ENCODE measurements around the gene IFT57. TPM values are rescaled to one million over a fixed set of nuclear protein-coding genes. Genes with fewer than 3 reads are reported as not detected.

IFT57 gene
- total and polyA plus RNA-seq, 9 of the 15 experiments (the other 6 are each of a cell fraction or from before 2014, with no cell fraction given) = 1.5 to 20.1 (median 9.9) TPM

DNA sequence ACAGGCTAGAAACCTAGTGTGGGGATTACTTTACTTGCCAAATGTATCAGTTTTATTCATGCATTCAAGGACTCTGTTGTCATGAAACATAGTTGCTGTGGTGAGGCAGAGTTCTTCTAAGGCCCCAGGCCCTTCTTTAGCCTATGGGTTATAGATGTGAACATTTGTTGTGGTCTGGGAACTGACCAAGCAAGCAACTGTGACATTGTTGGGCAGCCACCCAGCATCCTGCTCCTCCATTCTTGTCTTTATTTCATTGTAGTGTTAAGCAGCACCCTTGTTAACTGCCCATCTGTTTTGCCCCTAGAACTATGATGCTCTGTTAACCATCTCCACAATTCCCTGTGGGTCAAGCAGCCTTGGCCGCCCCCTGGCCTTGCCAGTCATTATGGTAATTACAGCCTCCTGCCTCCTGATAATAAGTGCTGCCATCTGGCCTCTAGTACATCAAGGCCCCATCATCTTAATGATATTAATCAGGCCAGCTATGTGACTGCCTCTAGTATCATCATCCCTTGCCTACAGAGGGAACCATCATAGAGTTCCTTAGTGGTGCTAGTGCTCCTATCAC lies 12.2 kb upstream of the IFT57 start:
- no peaks in the 10 kb centered on the region for H3K36me3 ChIP-seq (ENCODE audit: control insufficient read depth, insufficient read depth, low read length)
- in situ Hi-C loops (cut with MboI) (no loop called here), intact Hi-C loops (cut with micrococcal nuclease) (no loop called here)
- no peak overlapping the region for H3K4me2 ChIP-seq (ENCODE audit: insufficient read depth, low read length)
- no TSS peak for BruUV-seq (replicated peaks)
- DNase-seq (ENCODE audit: extremely low read depth in 1 of 4, low spot score in 3 of 4) (no peak), FAIRE-seq (no peak), ATAC-seq (no peak)
- TF ChIP-seq BCL6 (CRISPR knock-in tag; IDR thresholded peaks at IDR 0.05) (no peak), ZFP1 (CRISPR knock-in tag; IDR thresholded peaks at IDR 0.05) (no peak), POLR3G (IDR thresholded peaks at IDR 0.05; ENCODE audit: extremely low read depth, insufficient read length, insufficient replicate concordance) (no peak), DNMT1 (IDR thresholded peaks at IDR 0.05) (no peak)
- no peak overlapping the region for H3K4me3 ChIP-seq
- H3K79me2 ChIP-seq (ENCODE audit: control insufficient read depth, insufficient read depth, low read length) = no peaks in the 10 kb centered on the region
- CTCF ChIA-PET (ENCODE audit: low intra/inter-chr PET ratio) = no interaction called here
- H3K27ac ChIP-seq (ENCODE audit: extremely low read depth, low read depth, low read length) = no peak overlapping the region
- POLR2A ChIA-PET = no interaction called here
- no peaks in the 10 kb centered on the region for H3K9me1 ChIP-seq (ENCODE audit: control insufficient read depth, insufficient read depth, low read length)
- no peaks in the 10 kb centered on the region for H4K20me1 ChIP-seq (replicated peaks; ENCODE audit: control insufficient read depth, insufficient read depth, low read length)
- H3K9me3 ChIP-seq (replicated peaks; ENCODE audit: control insufficient read depth, insufficient read depth, low read depth, low read length) = no peaks in the 10 kb centered on the region
- H3K27me3 ChIP-seq (ENCODE audit: control insufficient read depth in 2 of 2, insufficient read depth in 2 of 2, low read length in 2 of 2) = peaks cover 0 to 3% of the 10 kb centered on the region in 2 experiments; a peak in 1 of 5 replicates
- H3K4me1 ChIP-seq (replicated peaks in 1 of 2; ENCODE audit: control insufficient read depth in 2 of 2, insufficient read depth in 2 of 2, low read length in 2 of 2) = no peaks in the 10 kb centered on the region
- WGBS (ENCODE audit: insufficient coverage, low coverage, missing lambda C conversion rate) = 0% methylated on average over 1 of the region's 1 CpG
- no peak overlapping the region for H3K9ac ChIP-seq (ENCODE audit: insufficient read depth in 1 of 2, low read depth in 2 of 2, low read length in 2 of 2)
- H2AFZ ChIP-seq (ENCODE audit: low read depth, low read length) = no peak overlapping the region

DNA sequence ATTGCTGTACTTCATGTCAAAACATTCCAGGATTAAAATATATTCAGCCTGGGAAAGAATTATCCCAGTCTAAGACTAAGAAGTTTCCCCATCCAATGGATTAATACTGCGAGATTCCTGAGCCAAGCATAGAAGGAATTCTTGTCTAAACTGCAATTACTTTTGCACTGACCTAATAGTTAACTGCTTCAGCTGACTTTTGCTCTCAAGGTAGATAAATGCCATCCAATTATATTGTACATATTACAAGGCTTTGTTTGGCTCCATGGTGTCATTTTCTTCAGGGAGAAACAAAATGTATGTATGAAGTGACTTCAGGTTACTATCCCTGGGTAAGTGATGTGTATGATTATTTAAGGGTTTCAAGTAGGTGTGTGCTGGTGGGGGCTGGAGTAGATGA lies 6.1 kb upstream of the IFT57 start:
- no peak overlapping the region for H3K9ac ChIP-seq (ENCODE audit: insufficient read depth in 1 of 2, low read depth in 2 of 2, low read length in 2 of 2)
- no peak overlapping the region for H3K27ac ChIP-seq (ENCODE audit: extremely low read depth, low read depth, low read length)
- WGBS (ENCODE audit: insufficient coverage, low coverage, missing lambda C conversion rate) = 19% methylated on average over 1 of the region's 1 CpG
- H3K9me1 ChIP-seq (ENCODE audit: control insufficient read depth, insufficient read depth, low read length) = no peaks in the 10 kb centered on the region
- in situ Hi-C loops (cut with MboI) = no loop called here
- no peaks in the 10 kb centered on the region for H4K20me1 ChIP-seq (replicated peaks; ENCODE audit: control insufficient read depth, insufficient read depth, low read length)
- no peaks in the 10 kb centered on the region for H3K27me3 ChIP-seq (ENCODE audit: control insufficient read depth in 2 of 2, insufficient read depth in 2 of 2, low read length in 2 of 2)
- H3K4me3 ChIP-seq = no peak overlapping the region
- H3K9me3 ChIP-seq (replicated peaks; ENCODE audit: control insufficient read depth, insufficient read depth, low read depth, low read length) = no peaks in the 10 kb centered on the region
- TF ChIP-seq, protein P1, sequence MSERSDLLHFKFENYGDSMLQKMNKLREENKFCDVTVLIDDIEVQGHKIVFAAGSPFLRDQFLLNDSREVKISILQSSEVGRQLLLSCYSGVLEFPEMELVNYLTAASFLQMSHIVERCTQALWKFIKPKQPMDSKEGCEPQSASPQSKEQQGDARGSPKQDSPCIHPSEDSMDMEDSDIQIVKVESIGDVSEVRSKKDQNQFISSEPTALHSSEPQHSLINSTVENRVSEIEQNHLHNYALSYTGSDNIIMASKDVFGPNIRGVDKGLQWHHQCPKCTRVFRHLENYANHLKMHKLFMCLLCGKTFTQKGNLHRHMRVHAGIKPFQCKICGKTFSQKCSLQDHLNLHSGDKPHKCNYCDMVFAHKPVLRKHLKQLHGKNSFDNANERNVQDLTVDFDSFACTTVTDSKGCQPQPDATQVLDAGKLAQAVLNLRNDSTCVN (CRISPR knock-in tag; IDR thresholded peaks at IDR 0.05) = no peak
- TF ChIP-seq, protein P2, sequence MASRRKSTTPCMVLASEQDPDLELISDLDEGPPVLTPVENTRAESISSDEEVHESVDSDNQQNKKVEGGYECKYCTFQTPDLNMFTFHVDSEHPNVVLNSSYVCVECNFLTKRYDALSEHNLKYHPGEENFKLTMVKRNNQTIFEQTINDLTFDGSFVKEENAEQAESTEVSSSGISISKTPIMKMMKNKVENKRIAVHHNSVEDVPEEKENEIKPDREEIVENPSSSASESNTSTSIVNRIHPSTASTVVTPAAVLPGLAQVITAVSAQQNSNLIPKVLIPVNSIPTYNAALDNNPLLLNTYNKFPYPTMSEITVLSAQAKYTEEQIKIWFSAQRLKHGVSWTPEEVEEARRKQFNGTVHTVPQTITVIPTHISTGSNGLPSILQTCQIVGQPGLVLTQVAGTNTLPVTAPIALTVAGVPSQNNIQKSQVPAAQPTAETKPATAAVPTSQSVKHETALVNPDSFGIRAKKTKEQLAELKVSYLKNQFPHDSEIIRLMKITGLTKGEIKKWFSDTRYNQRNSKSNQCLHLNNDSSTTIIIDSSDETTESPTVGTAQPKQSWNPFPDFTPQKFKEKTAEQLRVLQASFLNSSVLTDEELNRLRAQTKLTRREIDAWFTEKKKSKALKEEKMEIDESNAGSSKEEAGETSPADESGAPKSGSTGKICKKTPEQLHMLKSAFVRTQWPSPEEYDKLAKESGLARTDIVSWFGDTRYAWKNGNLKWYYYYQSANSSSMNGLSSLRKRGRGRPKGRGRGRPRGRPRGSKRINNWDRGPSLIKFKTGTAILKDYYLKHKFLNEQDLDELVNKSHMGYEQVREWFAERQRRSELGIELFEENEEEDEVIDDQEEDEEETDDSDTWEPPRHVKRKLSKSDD (conservative IDR thresholded peaks at IDR 0.05; ENCODE audit: low read length) = no peak
- TF ChIP-seq, protein P3, sequence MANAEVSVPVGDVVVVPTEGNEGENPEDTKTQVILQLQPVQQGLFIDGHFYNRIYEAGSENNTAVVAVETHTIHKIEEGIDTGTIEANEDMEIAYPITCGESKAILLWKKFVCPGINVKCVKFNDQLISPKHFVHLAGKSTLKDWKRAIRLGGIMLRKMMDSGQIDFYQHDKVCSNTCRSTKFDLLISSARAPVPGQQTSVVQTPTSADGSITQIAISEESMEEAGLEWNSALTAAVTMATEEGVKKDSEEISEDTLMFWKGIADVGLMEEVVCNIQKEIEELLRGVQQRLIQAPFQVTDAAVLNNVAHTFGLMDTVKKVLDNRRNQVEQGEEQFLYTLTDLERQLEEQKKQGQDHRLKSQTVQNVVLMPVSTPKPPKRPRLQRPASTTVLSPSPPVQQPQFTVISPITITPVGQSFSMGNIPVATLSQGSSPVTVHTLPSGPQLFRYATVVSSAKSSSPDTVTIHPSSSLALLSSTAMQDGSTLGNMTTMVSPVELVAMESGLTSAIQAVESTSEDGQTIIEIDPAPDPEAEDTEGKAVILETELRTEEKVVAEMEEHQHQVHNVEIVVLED (CRISPR knock-in tag; IDR thresholded peaks at IDR 0.05) = no peak
- H3K4me1 ChIP-seq (replicated peaks in 1 of 2; ENCODE audit: control insufficient read depth in 2 of 2, insufficient read depth in 2 of 2, low read length in 2 of 2) = peaks cover 0 to 4% of the 10 kb centered on the region in 2 experiments; a peak in 1 of 5 replicates
- H3K79me2 ChIP-seq (ENCODE audit: control insufficient read depth, insufficient read depth, low read length) = no peaks in the 10 kb centered on the region
- FAIRE-seq = no peak
- no peak for ATAC-seq
- H3K4me2 ChIP-seq (ENCODE audit: insufficient read depth, low read length) = no peak overlapping the region
- intact Hi-C loops (cut with micrococcal nuclease) = no loop called here
- ChIA-PET CTCF (ENCODE audit: low intra/inter-chr PET ratio) (no interaction called here), POLR2A (no interaction called here)
- no peak for DNase-seq (ENCODE audit: extremely low read depth in 1 of 4, low spot score in 3 of 4)
- no peak overlapping the region for H2AFZ ChIP-seq (ENCODE audit: low read depth, low read length)
- no peaks in the 10 kb centered on the region for H3K36me3 ChIP-seq (ENCODE audit: control insufficient read depth, insufficient read depth, low read length)
- BruUV-seq (replicated peaks) = no TSS peak
